Neural crest cell (in vitro differentiated cells): ENCODE results near the gene ATG16L1. TPM values are rescaled to one million over a fixed set of nuclear protein-coding genes. Genes with fewer than 3 reads are reported as not detected.

Experiments used
- DNase-seq: peaks from one replicate; pipeline ENCODE4 v3.0.0; 2021; ENCODE audit warnings: low read depth, mixed read lengths, low spot score
- H3K27ac Mint-ChIP-seq: one replicate; pipeline ENCODE4 v1.8.0; 2021; ENCODE audit warnings: mild to moderate bottlenecking, mixed read lengths; ENCODE audit not compliant: unreplicated experiment
- H3K27me3 Mint-ChIP-seq: 2 replicates; pipeline ENCODE4 v1.8.0; 2021; ENCODE audit warnings: low read depth, mild to moderate bottlenecking, mixed read lengths
- H3K36me3 Mint-ChIP-seq: 2 replicates; pipeline ENCODE4 v1.8.0; 2021; ENCODE audit warnings: low read depth, mild to moderate bottlenecking, mixed read lengths
- H3K4me1 Mint-ChIP-seq: 2 replicates; pipeline ENCODE4 v1.8.0; 2021; ENCODE audit warnings: mixed read lengths
- H3K4me3 Mint-ChIP-seq: one replicate; pipeline ENCODE4 v1.8.0; 2021; ENCODE audit warnings: mild to moderate bottlenecking, mixed read lengths
- H3K9me3 Mint-ChIP-seq: 2 replicates; pipeline ENCODE4 v1.8.0; 2021; ENCODE audit warnings: mixed read lengths
- total RNA-seq: library from RNA; stranded (reverse); gene quantifications from 2 replicates; pipeline ENCODE4 v1.2.1, GENCODE V29; 2021
- TF ChIP-seq, protein P1 (sequence below): fragments of 200-600 bp; sonication (generic); conservative IDR thresholded peaks from 2 replicates; pipeline ENCODE4 v1.5.0; 2021; ENCODE audit warnings: antibody characterized with exemption, mild to moderate bottlenecking

Gene ATG16L1
- total RNA-seq, 1 donor from 2014 or later = 28.2 TPM

DNA sequence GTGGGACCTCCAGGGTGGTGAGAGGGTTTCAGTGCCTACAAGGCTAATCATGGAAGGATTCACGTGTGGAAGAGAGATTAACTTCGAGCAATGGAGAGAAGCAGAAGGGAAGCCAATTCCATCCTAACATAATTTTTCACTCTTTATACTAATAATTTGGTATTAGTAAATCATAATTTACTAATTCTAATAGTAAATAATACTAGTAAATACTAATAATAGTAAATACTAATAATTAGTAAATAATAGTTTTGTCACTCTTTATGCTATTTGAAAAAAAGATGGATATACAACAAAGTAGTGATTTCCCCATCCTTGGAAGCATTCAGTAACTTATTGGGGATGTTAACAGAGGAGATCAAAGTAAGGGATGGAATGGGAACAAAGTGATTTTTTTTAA is 49.8 kb downstream of the ATG16L1 start:
- Mint-ChIP-seq H3K4me1 (no peaks in the 10 kb centered on the region), H3K4me3 (no peak overlapping the region), H3K27me3 (no peaks in the 10 kb centered on the region), H3K9me3 (no peaks in the 10 kb centered on the region), H3K27ac (no peak overlapping the region), H3K36me3 (no peaks in the 10 kb centered on the region)
- DNase-seq = no peak
- TF ChIP-seq, protein P1, sequence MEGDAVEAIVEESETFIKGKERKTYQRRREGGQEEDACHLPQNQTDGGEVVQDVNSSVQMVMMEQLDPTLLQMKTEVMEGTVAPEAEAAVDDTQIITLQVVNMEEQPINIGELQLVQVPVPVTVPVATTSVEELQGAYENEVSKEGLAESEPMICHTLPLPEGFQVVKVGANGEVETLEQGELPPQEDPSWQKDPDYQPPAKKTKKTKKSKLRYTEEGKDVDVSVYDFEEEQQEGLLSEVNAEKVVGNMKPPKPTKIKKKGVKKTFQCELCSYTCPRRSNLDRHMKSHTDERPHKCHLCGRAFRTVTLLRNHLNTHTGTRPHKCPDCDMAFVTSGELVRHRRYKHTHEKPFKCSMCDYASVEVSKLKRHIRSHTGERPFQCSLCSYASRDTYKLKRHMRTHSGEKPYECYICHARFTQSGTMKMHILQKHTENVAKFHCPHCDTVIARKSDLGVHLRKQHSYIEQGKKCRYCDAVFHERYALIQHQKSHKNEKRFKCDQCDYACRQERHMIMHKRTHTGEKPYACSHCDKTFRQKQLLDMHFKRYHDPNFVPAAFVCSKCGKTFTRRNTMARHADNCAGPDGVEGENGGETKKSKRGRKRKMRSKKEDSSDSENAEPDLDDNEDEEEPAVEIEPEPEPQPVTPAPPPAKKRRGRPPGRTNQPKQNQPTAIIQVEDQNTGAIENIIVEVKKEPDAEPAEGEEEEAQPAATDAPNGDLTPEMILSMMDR = no peak

GRCh38 chr2:233301811-233302210 is 50.3 kb downstream of the ATG16L1 start:
- Mint-ChIP-seq H3K36me3 (no peaks in the 10 kb centered on the region), H3K27me3 (no peaks in the 10 kb centered on the region), H3K4me3 (no peak overlapping the region), H3K9me3 (no peaks in the 10 kb centered on the region), H3K4me1 (no peaks in the 10 kb centered on the region), H3K27ac (no peak overlapping the region)
- TF ChIP-seq, protein P1 = no peak
- DNase-seq = no peak

GRCh38 chr2:233303252-233303651 is 51.8 kb downstream of the ATG16L1 start:
- Mint-ChIP-seq H3K27ac (no peak overlapping the region), H3K4me3 (no peak overlapping the region), H3K9me3 (no peaks in the 10 kb centered on the region), H3K36me3 (no peaks in the 10 kb centered on the region), H3K4me1 (no peaks in the 10 kb centered on the region), H3K27me3 (no peaks in the 10 kb centered on the region)
- no peak for DNase-seq
- TF ChIP-seq, protein P1 = no peak

DNA sequence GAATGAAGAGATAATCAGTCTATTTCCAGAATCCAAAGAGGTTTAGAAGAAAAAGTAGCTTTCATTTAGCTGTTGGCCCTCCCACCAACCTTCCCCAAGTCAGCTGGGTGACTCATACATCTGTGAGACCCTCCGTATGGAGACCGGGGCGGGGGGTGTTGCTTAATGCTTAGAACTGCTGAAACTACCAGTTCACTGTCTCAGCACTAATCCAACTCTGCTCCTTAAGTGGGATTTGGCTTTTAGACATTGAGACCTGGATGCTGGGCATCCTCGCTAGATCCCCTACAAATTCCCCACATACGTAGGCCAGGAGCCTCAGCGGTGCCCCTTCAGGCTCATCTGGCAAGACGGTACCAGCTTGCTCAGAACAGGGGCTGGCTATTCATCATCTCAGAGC is 56.1 kb downstream of the ATG16L1 start, which contains the start of gene SAG:
Gene SAG (plus strand): TSS at position 252 of the 400 bp plus-strand sequence. CDS start 1,374 bp downstream, outside the sequence.
- Mint-ChIP-seq H3K9me3 (no peaks in the 10 kb centered on the region), H3K27me3 (peaks cover 14% of the 10 kb centered on the region), H3K36me3 (no peaks in the 10 kb centered on the region), H3K4me1 (no peaks in the 10 kb centered on the region), H3K4me3 (no peak within 1 kb of the TSS), H3K27ac (no peak within 1 kb of the TSS)
- no peak for DNase-seq
- TF ChIP-seq, protein P1 = no peak

DNA sequence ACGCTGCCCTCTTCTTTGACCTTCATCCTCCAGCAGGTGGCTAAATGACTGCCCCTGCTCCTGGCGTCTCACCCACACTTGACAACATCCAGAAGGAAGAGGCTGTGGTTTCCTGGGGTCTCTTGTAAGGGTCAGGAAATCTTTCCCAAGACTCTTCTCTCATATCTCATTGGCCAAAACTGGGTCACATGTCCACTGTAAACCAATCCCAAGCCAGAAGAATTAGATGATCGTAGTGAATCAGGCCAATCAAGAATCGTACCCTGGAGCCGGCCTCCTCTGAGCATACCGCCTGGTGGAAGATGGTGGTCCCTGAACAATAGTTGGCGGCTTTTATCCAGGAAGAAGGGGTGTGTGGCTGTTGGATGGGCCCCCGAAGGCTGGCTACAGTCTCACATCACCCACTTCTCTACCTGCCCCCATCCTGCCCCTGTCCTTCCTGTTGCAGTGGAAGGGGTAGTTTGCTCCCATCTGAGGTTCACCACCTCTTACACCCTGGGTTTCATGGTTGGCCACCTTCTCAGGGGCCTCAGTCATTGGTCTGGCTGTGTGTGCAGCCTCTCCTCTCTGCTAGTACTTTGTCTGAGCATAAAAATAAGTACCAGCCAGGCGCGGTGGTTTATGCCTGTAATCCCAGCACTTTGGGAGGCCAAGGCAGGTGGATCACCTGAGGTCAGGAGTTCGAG is 59.9 kb downstream of the ATG16L1 start:
- H3K36me3 Mint-ChIP-seq = no peaks in the 10 kb centered on the region
- no peaks in the 10 kb centered on the region for H3K4me1 Mint-ChIP-seq
- TF ChIP-seq, protein P1 = no peak
- H3K27me3 Mint-ChIP-seq = peaks cover 20% of the 10 kb centered on the region
- DNase-seq = no peak
- no peak overlapping the region for H3K4me3 Mint-ChIP-seq
- H3K9me3 Mint-ChIP-seq = no peaks in the 10 kb centered on the region
- no peak overlapping the region for H3K27ac Mint-ChIP-seq
